HEK293 (cell line): ENCODE results near the gene LENEP.

ENCODE experiments used
- CTCF ChIA-PET: fragments of 350-600 bp; formaldehyde crosslinking; extraction: SDS; loops from one replicate; lab custom pipeline; 2021; ENCODE audit warnings: antibody characterized with exemption; lab: Yijun Ruan, JAX
- POLR2A ChIA-PET: fragments of 300-600 bp; formaldehyde crosslinking; extraction: SDS; loops from one replicate; lab custom pipeline; 2020; ENCODE audit warnings: antibody characterized with exemption, inconsistent platforms; lab: Yijun Ruan, JAX
- H3K27ac ChIP-seq: fragments of 200-500 bp; sonication (Bioruptor generic); 2 replicates; pipeline ENCODE4 v1.5.1; 2014; ENCODE audit warnings: low read depth, low read length, control low read depth, inconsistent platforms; ENCODE audit errors: extremely low read depth
- H3K36me3 ChIP-seq, 2 experiments: fragments of 200-500 bp in 1 of 2; sonication (Bioruptor generic) in 1 of 2; 1 replicate in 1 of 2; 2 replicates in 1 of 2; pipeline ENCODE4 v1.5.1; 2014 to 2017; ENCODE audit warnings: inconsistent platforms in 2 of 2, low read length in 2 of 2; ENCODE audit not compliant: control insufficient read depth in 2 of 2, insufficient read depth in 1 of 2
- H3K4me1 ChIP-seq: fragments of 200-500 bp; sonication (Bioruptor generic); 2 replicates; pipeline ENCODE4 v1.5.1; 2014; ENCODE audit warnings: mild to moderate bottlenecking, low read length, inconsistent platforms; ENCODE audit not compliant: control insufficient read depth, insufficient read depth
- H3K4me3 ChIP-seq: 2 replicates; pipeline ENCODE4 v1.5.1; 2011; ENCODE audit warnings: low read depth, mild to moderate bottlenecking, control low read depth, low read length, moderate library complexity
- H3K9me3 ChIP-seq: fragments of 200-500 bp; sonication (Bioruptor generic); 2 replicates; pipeline ENCODE4 v1.5.1; 2014; ENCODE audit warnings: low read depth, low read length, inconsistent platforms; ENCODE audit not compliant: control insufficient read depth, insufficient read depth
- GLIS1 ChIP-seq: fragments of 450-650 bp; formaldehyde crosslinking; IDR thresholded peaks from 2 replicates; pipeline ENCODE4 v1.5.1; 2016; ENCODE audit warnings: missing biosample characterization, missing genetic modification characterization
- IKZF3 ChIP-seq: fragments of 450-650 bp; IDR thresholded peaks from 2 replicates; pipeline ENCODE4 v1.5.0; 2018; ENCODE audit warnings: missing biosample characterization, mild to moderate bottlenecking, missing genetic modification characterization, moderate library complexity
- KLF1 ChIP-seq: fragments of 450-650 bp; formaldehyde crosslinking; IDR thresholded peaks from 2 replicates; pipeline ENCODE4 v1.5.1; 2016; ENCODE audit warnings: missing biosample characterization, missing genetic modification characterization
- SCRT2 ChIP-seq: fragments of 450-650 bp; formaldehyde crosslinking; IDR thresholded peaks from 2 replicates; pipeline ENCODE4 v1.5.1; 2016; ENCODE audit warnings: missing biosample characterization, missing genetic modification characterization
- ZBTB17 ChIP-seq: fragments of 450-650 bp; formaldehyde crosslinking; IDR thresholded peaks from 2 replicates; pipeline ENCODE4 v1.5.1; 2016; ENCODE audit warnings: missing biosample characterization, missing genetic modification characterization
- ZFP41 ChIP-seq: fragments of 450-650 bp; formaldehyde crosslinking; IDR thresholded peaks from 2 replicates; pipeline ENCODE4 v1.5.1; 2016; ENCODE audit warnings: missing biosample characterization, missing genetic modification characterization, borderline replicate concordance
- ZNF202 ChIP-seq: fragments of 450-650 bp; formaldehyde crosslinking; IDR thresholded peaks from 2 replicates; pipeline ENCODE4 v1.5.1; 2016; ENCODE audit warnings: missing biosample characterization, missing genetic modification characterization, borderline replicate concordance
- ZNF280C ChIP-seq: fragments of 450-650 bp; formaldehyde crosslinking; IDR thresholded peaks from 2 replicates; pipeline ENCODE4 v1.5.1; 2016; ENCODE audit warnings: missing biosample characterization, missing genetic modification characterization
- ZNF350 ChIP-seq: fragments of 450-650 bp; formaldehyde crosslinking; IDR thresholded peaks from 2 replicates; pipeline ENCODE4 v1.5.0; 2017; ENCODE audit warnings: missing biosample characterization, mild to moderate bottlenecking, missing genetic modification characterization
- ZNF529 ChIP-seq: fragments of 450-650 bp; formaldehyde crosslinking; IDR thresholded peaks from 2 replicates; pipeline ENCODE4 v1.5.1; 2017; ENCODE audit warnings: missing genetic modification characterization, missing biosample characterization; ENCODE audit not compliant: insufficient replicate concordance
- ZNF571 ChIP-seq: fragments of 450-650 bp; formaldehyde crosslinking; IDR thresholded peaks from 2 replicates; pipeline ENCODE4 v1.5.0; 2017; ENCODE audit warnings: missing biosample characterization, missing genetic modification characterization
- TF ChIP-seq, protein P1 (sequence below): fragments of 450-650 bp; formaldehyde crosslinking; IDR thresholded peaks from 2 replicates; pipeline ENCODE4 v1.5.1; 2016; ENCODE audit warnings: missing biosample characterization, missing genetic modification characterization
- TF ChIP-seq, protein P2 (sequence below): fragments of 450-650 bp; formaldehyde crosslinking; IDR thresholded peaks from 2 replicates; pipeline ENCODE4 v1.5.1; 2016; ENCODE audit warnings: missing biosample characterization, missing genetic modification characterization

Gene LENEP

DNA sequence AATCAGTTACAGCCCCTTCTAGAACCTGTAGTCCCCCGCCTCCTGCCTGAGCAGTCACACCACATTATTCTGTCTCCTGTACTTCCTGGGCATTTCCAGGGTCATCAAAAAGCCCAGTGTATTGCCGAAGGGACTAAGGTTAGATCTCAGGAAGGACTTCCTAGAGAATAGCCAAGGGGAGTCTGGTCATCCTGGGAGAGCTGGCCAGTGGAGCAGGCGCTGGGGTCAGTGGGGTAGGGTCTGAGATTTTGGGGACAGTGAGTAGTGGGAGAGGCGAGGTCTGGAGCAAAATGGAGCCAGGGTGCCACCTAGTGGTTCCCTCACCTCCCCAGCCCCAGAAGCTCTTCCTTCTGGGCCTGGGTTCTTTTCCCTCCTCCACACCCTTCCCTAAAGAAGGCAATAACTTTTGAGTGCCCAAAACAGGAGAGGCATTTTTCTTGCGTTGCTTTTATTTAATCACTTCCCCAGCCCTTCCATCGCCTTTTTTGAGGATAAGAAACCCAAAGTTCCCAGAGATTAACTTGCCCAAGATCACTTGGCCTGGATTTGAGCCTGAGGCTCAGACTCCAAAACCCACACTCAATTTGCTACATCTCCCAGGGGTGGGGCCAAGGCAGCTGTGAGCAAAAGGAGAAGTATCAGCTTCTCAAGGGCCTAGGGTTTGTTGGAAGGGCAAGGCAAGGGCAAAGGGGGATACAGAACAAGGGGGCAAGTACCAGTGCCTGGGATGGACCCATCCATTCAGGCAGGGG lies 49.6 kb upstream of the LENEP start (continued):
- TF ChIP-seq KLF1 (tag by site-specific recombination) (0 out of 2 replicates have a peak, but pooled peaks have one; percentile 7), ZNF571 (no peak), ZNF280C (tag by site-specific recombination) (no peak), ZBTB17 (peak; percentile 26; the same call in 1 of the 2 replicates), IKZF3 (tag by site-specific recombination) (peak; percentile 42; the same call in 1 of the 2 replicates)
- TF ChIP-seq, protein P1, sequence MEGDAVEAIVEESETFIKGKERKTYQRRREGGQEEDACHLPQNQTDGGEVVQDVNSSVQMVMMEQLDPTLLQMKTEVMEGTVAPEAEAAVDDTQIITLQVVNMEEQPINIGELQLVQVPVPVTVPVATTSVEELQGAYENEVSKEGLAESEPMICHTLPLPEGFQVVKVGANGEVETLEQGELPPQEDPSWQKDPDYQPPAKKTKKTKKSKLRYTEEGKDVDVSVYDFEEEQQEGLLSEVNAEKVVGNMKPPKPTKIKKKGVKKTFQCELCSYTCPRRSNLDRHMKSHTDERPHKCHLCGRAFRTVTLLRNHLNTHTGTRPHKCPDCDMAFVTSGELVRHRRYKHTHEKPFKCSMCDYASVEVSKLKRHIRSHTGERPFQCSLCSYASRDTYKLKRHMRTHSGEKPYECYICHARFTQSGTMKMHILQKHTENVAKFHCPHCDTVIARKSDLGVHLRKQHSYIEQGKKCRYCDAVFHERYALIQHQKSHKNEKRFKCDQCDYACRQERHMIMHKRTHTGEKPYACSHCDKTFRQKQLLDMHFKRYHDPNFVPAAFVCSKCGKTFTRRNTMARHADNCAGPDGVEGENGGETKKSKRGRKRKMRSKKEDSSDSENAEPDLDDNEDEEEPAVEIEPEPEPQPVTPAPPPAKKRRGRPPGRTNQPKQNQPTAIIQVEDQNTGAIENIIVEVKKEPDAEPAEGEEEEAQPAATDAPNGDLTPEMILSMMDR (tag by site-specific recombination): peak; percentile 82
- TF ChIP-seq, all 188 proteins: peak for 9

DNA sequence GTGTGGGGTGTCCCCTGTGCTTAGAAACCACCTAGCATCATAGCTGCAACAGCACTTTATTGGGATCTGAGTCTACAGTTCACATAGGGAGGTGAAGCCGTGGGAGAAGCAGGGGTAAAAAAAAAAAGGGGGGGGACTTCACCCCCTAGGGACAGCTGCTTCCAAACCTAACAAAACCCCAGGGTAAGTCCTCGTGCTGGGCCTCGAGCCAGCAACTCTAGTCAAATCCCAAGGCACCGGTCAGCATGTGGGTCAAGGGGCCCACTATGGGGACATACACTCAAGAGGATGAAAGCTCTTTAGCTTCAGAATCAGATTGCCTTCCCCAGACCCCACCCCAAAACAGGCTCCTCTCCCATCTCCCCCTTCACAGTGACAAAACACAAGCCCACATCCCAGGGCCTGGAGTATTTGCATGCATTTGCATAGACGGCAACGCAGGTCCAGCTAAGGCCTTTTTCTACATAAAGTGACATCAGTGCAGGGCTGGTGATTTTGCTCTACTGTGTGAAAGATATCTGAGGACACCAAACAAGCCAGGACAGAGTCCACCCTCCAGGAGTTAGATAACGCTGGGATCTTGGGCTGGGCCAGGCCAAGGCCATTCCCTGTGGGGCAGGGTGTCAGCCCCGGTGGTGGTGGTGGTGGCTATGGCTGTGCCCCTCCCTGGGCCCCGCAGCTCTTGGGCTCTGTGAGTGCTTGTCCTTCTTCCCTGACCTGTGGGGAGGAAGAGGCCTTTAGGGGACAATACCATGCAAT lies 48.8 kb upstream of the LENEP start:
- CTCF ChIA-PET: interaction anchor here (0.6 to 1.6 kb wide), 18 partner anchors 22 to 1822 kb away, joined by 3 to 7 read pairs (median 4); no protein-coding TSS in a partner anchor
- H3K27ac ChIP-seq: no peak overlapping the region
- no peak for TF ChIP-seq SCRT2 (tag by site-specific recombination)
- TF ChIP-seq, protein P2, sequence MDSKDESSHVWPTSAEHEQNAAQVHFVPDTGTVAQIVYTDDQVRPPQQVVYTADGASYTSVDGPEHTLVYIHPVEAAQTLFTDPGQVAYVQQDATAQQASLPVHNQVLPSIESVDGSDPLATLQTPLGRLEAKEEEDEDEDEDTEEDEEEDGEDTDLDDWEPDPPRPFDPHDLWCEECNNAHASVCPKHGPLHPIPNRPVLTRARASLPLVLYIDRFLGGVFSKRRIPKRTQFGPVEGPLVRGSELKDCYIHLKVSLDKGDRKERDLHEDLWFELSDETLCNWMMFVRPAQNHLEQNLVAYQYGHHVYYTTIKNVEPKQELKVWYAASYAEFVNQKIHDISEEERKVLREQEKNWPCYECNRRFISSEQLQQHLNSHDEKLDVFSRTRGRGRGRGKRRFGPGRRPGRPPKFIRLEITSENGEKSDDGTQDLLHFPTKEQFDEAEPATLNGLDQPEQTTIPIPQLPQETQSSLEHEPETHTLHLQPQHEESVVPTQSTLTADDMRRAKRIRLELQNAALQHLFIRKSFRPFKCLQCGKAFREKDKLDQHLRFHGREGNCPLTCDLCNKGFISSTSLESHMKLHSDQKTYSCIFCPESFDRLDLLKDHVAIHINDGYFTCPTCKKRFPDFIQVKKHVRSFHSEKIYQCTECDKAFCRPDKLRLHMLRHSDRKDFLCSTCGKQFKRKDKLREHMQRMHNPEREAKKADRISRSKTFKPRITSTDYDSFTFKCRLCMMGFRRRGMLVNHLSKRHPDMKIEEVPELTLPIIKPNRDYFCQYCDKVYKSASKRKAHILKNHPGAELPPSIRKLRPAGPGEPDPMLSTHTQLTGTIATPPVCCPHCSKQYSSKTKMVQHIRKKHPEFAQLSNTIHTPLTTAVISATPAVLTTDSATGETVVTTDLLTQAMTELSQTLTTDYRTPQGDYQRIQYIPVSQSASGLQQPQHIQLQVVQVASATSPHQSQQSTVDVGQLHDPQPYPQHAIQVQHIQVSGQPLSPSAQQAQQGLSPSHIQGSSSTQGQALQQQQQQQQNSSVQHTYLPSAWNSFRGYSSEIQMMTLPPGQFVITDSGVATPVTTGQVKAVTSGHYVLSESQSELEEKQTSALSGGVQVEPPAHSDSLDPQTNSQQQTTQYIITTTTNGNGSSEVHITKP (tag by site-specific recombination): peak; percentile 52; the same call in 1 of the 2 replicates
- H3K9me3 ChIP-seq: no peaks in the 10 kb centered on the region
- no peaks in the 10 kb centered on the region for H3K4me1 ChIP-seq
- peaks cover 0 to 20% of the 10 kb centered on the region in 2 experiments; a peak in 1 of 3 replicates for H3K36me3 ChIP-seq
- POLR2A ChIA-PET: no interaction called here
- H3K4me3 ChIP-seq: no peak overlapping the region

- POLR2A ChIA-PET: interaction anchor here (1.3 kb wide), 1 partner anchor 9 kb away, joined by 3 read pairs; the partner anchor contains the start of gene PMVK
- CTCF ChIA-PET: interaction anchor here (0.6 to 1.6 kb wide), 7 partner anchors 21 to 120 kb away, joined by 3 to 7 read pairs (median 4); partner anchors contain the start of gene ADAM15
- no peak overlapping the region for H3K4me3 ChIP-seq
- H3K4me1 ChIP-seq: no peaks in the 10 kb centered on the region
- no peak overlapping the region for H3K27ac ChIP-seq
- no peaks in the 10 kb centered on the region for H3K9me3 ChIP-seq
- peaks cover 0 to 20% of the 10 kb centered on the region in 2 experiments; a peak in 1 of 3 replicates for H3K36me3 ChIP-seq
- TF ChIP-seq ZFP41 (tag by site-specific recombination) (no peak), GLIS1 (tag by site-specific recombination) (no peak), ZNF350 (tag by site-specific recombination) (no peak), ZNF202 (tag by site-specific recombination) (no peak), ZNF529 (tag by site-specific recombination) (no peak)
- TF ChIP-seq, protein P2 (tag by site-specific recombination): no peak
These were observed 48.0 kb upstream of the LENEP start for GRCh38 chr1:154945160-154945961.
